Tibial artery (tissue), 4 donors: ENCODE data around the gene DVL3.

Experiments
- DNase-seq, 2 donors: peaks; one replicate each; pipeline ENCODE4 v3.0.0-alpha.2; 2019
- H3K27ac ChIP-seq, 2 donors: fragments of 200-600 bp; sonication (generic) in 1 of 2; 1 replicate in 1 of 2; 2 replicates in 1 of 2; pipeline ENCODE4 v1.5.1; 2018 to 2019; ENCODE audit warnings: mild to moderate bottlenecking in 1 of 2
- H3K27me3 ChIP-seq, 2 donors: fragments of 200-600 bp; sonication (generic) in 1 of 2; one replicate each; pipeline versions ENCODE4 v1.5.1 to v1.6.0; 2016 to 2019
- H3K36me3 ChIP-seq, 3 donors: fragments of 200-600 bp; sonication (generic) in 2 of 3; one replicate each; pipeline ENCODE4 v1.5.1; 2016 to 2019; ENCODE audit warnings: mild to moderate bottlenecking in 2 of 3
- H3K4me1 ChIP-seq, 4 donors: fragments of 200-600 bp; sonication (generic) in 2 of 4; 1 replicate in 3 of 4; 2 replicates in 1 of 4; pipeline ENCODE4 v1.5.1; 2016 to 2019
- H3K4me3 ChIP-seq, 2 donors: fragments of 200-600 bp; sonication (generic) in 1 of 2; 1 replicate in 1 of 2; 2 replicates in 1 of 2; pipeline ENCODE4 v1.5.1; 2018 to 2019; ENCODE audit warnings: mild to moderate bottlenecking in 2 of 2
- H3K9me3 ChIP-seq, 3 donors: fragments of 200-600 bp; sonication (generic) in 1 of 3; one replicate each; pipeline ENCODE4 v1.5.1; 2016 to 2019
- intact Hi-C: fragments of 100-400 bp; cut with DNase I; formaldehyde crosslinking; loops from one replicate; pipeline ENCODE4 v1.15.0; 2023; ENCODE audit warnings: low total_unique reads
- TF ChIP-seq, protein P1 (sequence below), 2 experiments: fragments of 200-600 bp in 1 of 2; fragments of 450-650 bp in 1 of 2; IDR thresholded peaks; one replicate each; pipeline ENCODE4 v1.5.1; 2017 to 2019; ENCODE audit warnings: antibody characterized with exemption in 2 of 2, mild to moderate bottlenecking in 1 of 2, moderate library complexity in 1 of 2

DVL3 gene

GRCh38 chr3:184193991-184194539, 38.9 kb downstream of the DVL3 start:
- H3K27me3 ChIP-seq, result no peaks in the 10 kb centered on the region
- peaks cover 58 to 80% (median 71%) of the 10 kb centered on the region in 3 donors for H3K36me3 ChIP-seq
- intact Hi-C loops, result no loop called here

GRCh38 chr3:184196536-184196935, 41.4 kb downstream of the DVL3 start:
- Histone ChIP-seq H3K27ac (no peak overlapping the region), H3K9me3 (no peaks in the 10 kb centered on the region), H3K36me3 (peaks cover 33 to 56% (median 46%) of the 10 kb centered on the region in 3 donors), H3K27me3 (no peaks in the 10 kb centered on the region), H3K4me1 (no peaks in the 10 kb centered on the region), H3K4me3 (no peak overlapping the region)
- TF ChIP-seq, protein P1, sequence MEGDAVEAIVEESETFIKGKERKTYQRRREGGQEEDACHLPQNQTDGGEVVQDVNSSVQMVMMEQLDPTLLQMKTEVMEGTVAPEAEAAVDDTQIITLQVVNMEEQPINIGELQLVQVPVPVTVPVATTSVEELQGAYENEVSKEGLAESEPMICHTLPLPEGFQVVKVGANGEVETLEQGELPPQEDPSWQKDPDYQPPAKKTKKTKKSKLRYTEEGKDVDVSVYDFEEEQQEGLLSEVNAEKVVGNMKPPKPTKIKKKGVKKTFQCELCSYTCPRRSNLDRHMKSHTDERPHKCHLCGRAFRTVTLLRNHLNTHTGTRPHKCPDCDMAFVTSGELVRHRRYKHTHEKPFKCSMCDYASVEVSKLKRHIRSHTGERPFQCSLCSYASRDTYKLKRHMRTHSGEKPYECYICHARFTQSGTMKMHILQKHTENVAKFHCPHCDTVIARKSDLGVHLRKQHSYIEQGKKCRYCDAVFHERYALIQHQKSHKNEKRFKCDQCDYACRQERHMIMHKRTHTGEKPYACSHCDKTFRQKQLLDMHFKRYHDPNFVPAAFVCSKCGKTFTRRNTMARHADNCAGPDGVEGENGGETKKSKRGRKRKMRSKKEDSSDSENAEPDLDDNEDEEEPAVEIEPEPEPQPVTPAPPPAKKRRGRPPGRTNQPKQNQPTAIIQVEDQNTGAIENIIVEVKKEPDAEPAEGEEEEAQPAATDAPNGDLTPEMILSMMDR (IDR thresholded peaks at IDR 0.05), result no peak
- DNase-seq, result peak in 1 of 2 donors; percentile 40
- intact Hi-C loops, result no loop called here

More at GRCh38 chr3:184193991-184194539, 38.9 kb downstream of the DVL3 start:
- no peak overlapping the region for H3K4me3 ChIP-seq
- no peaks in the 10 kb centered on the region for H3K9me3 ChIP-seq
- H3K27ac ChIP-seq, result no peak overlapping the region
- no peak for DNase-seq
- TF ChIP-seq, protein P1 (IDR thresholded peaks at IDR 0.05), result no peak
- peaks cover 0 to 4% (median 0%) of the 10 kb centered on the region in 4 donors for H3K4me1 ChIP-seq

DNA sequence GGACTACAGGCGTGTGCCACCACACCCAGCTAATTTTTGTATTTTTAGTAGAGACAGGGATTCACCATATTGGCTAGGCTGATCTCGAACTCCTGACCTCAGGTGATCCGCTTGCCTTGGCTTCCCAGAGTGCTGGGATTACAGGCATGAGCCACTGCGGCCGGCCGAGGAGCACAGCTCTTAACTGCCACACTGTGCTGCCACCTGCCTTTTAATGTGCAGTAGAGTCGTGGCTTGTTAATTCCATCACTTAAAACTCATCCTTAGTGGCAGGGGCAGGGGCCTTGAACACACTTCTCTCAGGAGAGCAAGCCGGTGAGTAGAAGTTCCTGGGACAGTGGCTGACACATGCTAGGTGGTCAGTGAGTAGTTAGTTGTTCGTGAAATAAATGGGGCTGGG, 43.3 kb downstream of the DVL3 start:
- TF ChIP-seq, protein P1 (IDR thresholded peaks at IDR 0.05), result no peak
- H3K4me3 ChIP-seq, result no peak overlapping the region
- H3K9me3 ChIP-seq, result no peaks in the 10 kb centered on the region
- H3K27me3 ChIP-seq, result no peaks in the 10 kb centered on the region
- H3K36me3 ChIP-seq, result peaks cover 14 to 36% (median 26%) of the 10 kb centered on the region in 3 donors
- DNase-seq, result no peak
- no peaks in the 10 kb centered on the region for H3K4me1 ChIP-seq
- intact Hi-C loops, result no loop called here
- no peak overlapping the region for H3K27ac ChIP-seq

DNA sequence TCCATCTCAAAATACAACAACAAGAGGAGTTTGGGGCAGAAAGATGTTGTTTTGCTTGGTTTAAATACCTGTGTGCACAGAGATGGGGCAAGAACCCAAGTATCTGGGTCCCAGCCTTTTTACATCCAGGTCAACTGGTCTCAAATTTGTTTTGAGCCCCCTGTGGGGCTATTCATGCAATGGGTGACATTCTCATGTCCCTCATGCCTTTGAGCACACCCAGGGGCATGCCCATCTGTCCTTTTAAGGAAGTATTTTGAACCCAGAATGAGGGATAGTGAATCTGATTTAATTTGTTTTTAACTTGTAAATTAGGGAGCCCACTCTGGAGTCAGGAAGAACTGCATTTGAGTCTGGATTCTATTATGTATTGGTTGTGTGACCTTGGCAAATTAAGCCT, 45.6 kb downstream of the DVL3 start:
- Histone ChIP-seq H3K27ac (no peak overlapping the region), H3K36me3 (peaks cover 0 to 13% (median 3%) of the 10 kb centered on the region in 3 donors), H3K4me3 (no peak overlapping the region), H3K27me3 (no peaks in the 10 kb centered on the region), H3K4me1 (no peaks in the 10 kb centered on the region), H3K9me3 (no peaks in the 10 kb centered on the region)
- no peak for DNase-seq
- intact Hi-C loops, result no loop called here
- TF ChIP-seq, protein P1 (IDR thresholded peaks at IDR 0.05), result no peak

GRCh38 chr3:184203526-184203925, 48.3 kb downstream of the DVL3 start:
- TF ChIP-seq, protein P1 (IDR thresholded peaks at IDR 0.05), result no peak
- intact Hi-C loops, result no loop called here
- Histone ChIP-seq H3K27me3 (peaks cover 0 to 7% of the 10 kb centered on the region in 2 donors), H3K9me3 (no peaks in the 10 kb centered on the region), H3K4me1 (no peaks in the 10 kb centered on the region), H3K36me3 (no peaks in the 10 kb centered on the region), H3K27ac (no peak overlapping the region), H3K4me3 (no peak overlapping the region)
- DNase-seq, result no peak
